ENCODE data around the gene GRHL1. TPM values are rescaled to one million over a fixed set of nuclear protein-coding genes. Genes with fewer than 3 reads are reported as not detected.

Gene GRHL1
- total and polyA plus RNA-seq, 9 of the 15 experiments (the other 6 are each of a cell fraction or from before 2014, with no cell fraction given): 1.7 to 6.1 (median 4.7) TPM

- Histone ChIP-seq H3K9ac (ENCODE audit: insufficient read depth in 1 of 2, low read depth in 2 of 2, low read length in 2 of 2) (no peak overlapping the region), H3K79me2 (ENCODE audit: control insufficient read depth, insufficient read depth, low read length) (no peaks in the 10 kb centered on the region), H2AFZ (ENCODE audit: low read depth, low read length) (no peak overlapping the region), H3K27ac (ENCODE audit: extremely low read depth, low read depth, low read length) (no peak overlapping the region), H3K9me1 (ENCODE audit: control insufficient read depth, insufficient read depth, low read length) (no peaks in the 10 kb centered on the region), H3K36me3 (ENCODE audit: control insufficient read depth, insufficient read depth, low read length) (peaks cover 38% of the 10 kb centered on the region; the same call in 2 of the 3 replicates), H4K20me1 (replicated peaks; ENCODE audit: control insufficient read depth, insufficient read depth, low read length) (no peaks in the 10 kb centered on the region), H3K9me3 (replicated peaks; ENCODE audit: control insufficient read depth, insufficient read depth, low read depth, low read length) (no peaks in the 10 kb centered on the region), H3K4me2 (ENCODE audit: insufficient read depth, low read length) (no peak overlapping the region), H3K27me3 (ENCODE audit: control insufficient read depth in 2 of 2, insufficient read depth in 2 of 2, low read length in 2 of 2) (no peaks in the 10 kb centered on the region), H3K4me1 (replicated peaks in 1 of 2; ENCODE audit: control insufficient read depth in 2 of 2, insufficient read depth in 2 of 2, low read length in 2 of 2) (peaks cover 0 to 8% of the 10 kb centered on the region in 2 experiments; a peak in 3 of 5 replicates), H3K4me3 (no peak overlapping the region)
- DNase-seq (ENCODE audit: extremely low read depth in 1 of 4, low spot score in 3 of 4) (no peak), FAIRE-seq (no peak), ATAC-seq (no peak)
- no TSS peak for BruUV-seq (replicated peaks)
- 75% methylated on average over 4 of the region's 4 CpGs for WGBS (ENCODE audit: insufficient coverage, low coverage, missing lambda C conversion rate)
- TF ChIP-seq CREB3L1 (IDR thresholded peaks at IDR 0.05; ENCODE audit: borderline replicate concordance, low read depth) (no peak), CAMTA2 (CRISPR knock-in tag; conservative IDR thresholded peaks at IDR 0.05) (no peak), CREB1 (IDR thresholded peaks at IDR 0.05) (no peak), CREB1 (CRISPR knock-in tag; IDR thresholded peaks at IDR 0.05) (no peak), IRF9 (tag; IDR thresholded peaks at IDR 0.05) (no peak), CHD4 (IDR thresholded peaks at IDR 0.05; ENCODE audit: insufficient read depth, insufficient replicate concordance, low read depth, low read length, poor library complexity, severe bottlenecking) (no peak), TGIF2 (CRISPR knock-in tag; IDR thresholded peaks at IDR 0.05) (no peak), ZNF592 (IDR thresholded peaks at IDR 0.05) (no peak), HDAC2 (IDR thresholded peaks at IDR 0.05) (no peak)
- in situ Hi-C loops (cut with MboI): no loop called here
- ChIA-PET POLR2A (no interaction called here), CTCF (ENCODE audit: low intra/inter-chr PET ratio) (no interaction called here)
- intact Hi-C loops (cut with micrococcal nuclease): no loop called here
Measured at GRCh38 chr2:9912468-9912867, 39.0 kb upstream of the GRHL1 start.

Data from K562 (cell line).